HG03135 (cell line): ENCODE results near the gene SPSB3.

Source experiments
- ATAC-seq: cut with Tn5 transposase; IDR thresholded peaks from one replicate; pipeline ENCODE4 v1.9.1; 2021; ENCODE audit warnings: mild to moderate bottlenecking, moderate library complexity; ENCODE audit not compliant: unreplicated experiment

SPSB3 gene

DNA sequence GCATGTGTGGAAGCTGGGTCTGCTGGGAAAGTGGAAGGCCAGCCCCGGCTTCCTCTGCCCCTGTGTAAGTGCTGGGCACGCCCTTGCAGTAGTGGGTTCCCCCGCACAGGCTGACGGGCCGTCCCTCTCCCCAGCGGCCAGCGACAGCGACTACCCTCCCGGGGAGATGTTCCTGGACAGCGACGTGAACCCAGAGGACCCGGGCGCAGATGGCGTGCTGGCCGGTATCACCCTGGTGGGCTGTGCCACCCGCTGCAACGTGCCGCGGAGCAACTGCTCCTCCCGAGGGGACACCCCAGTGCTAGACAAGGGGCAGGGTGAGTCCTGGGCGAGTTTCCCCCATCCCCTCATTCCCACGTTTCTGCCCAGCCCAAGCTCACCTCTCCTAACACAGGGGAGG, 16.5 kb downstream of the SPSB3 start:
- ATAC-seq = no peak

DNA sequence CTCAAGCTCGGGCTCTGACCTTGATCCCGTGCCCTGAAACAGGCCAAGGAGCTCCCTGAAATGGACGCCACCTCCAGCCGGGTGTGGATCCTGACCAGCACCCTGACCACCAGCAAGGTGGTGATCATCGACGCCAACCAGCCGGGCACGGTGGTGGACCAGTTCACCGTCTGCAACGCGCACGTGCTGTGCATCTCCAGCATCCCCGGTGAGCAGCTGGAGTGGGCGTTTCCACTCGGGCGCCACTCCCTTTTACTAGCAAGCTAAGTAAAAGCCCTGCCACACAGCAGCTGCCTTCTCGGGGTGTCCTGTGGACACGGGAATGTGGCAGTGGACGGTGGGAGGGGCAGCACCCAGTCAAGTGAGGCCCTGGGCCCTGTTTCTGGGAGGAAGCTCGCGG, 17.4 kb downstream of the SPSB3 start:
- ATAC-seq = no peak

DNA sequence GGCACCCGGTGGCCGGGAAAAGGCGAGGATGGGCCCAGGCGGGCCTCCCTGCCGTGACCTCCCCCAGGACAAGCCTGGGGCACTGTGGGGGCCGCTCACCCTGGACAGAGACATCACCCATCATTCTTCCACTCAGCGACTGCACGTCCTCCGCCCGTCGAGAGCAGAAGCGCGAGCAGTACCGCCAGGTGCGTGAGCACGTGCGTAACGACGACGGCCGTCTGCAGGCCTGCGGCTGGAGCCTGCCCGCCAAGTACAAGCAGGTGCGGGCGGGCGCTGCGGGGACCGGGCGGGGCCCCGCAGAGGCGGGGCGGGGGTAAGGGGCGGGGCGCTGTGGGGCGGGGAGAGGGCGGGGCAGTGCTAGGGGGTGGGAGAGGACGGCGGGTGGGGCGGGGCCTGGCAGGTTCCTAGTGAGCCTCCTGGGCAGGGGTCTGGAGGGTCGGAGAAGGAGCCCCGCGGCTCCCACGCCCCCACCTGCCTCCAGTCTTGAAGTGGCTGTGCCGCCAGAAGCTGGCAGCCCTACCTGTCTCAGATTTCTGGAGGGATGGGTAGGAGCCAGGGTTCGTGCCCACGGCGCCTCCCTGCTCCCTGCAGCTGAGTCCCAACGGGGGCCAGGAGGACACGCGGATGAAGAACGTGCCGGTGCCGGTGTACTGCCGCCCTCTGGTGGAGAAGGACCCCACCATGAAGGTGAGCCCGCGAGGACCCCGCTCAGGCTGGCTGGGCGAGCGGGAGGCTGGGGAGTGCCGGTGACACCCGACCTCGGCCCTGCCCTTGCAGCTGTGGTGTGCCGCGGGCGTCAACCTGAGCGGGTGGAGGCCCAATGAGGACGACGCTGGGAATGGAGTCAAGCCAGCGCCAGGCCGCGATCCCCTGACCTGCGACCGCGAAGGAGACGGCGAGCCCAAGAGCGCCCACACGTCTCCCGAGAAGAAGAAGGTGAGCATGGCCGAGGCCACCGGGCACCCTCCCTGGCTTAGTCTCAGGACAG, 18.6 kb downstream of the SPSB3 start:
- no peak for ATAC-seq

DNA sequence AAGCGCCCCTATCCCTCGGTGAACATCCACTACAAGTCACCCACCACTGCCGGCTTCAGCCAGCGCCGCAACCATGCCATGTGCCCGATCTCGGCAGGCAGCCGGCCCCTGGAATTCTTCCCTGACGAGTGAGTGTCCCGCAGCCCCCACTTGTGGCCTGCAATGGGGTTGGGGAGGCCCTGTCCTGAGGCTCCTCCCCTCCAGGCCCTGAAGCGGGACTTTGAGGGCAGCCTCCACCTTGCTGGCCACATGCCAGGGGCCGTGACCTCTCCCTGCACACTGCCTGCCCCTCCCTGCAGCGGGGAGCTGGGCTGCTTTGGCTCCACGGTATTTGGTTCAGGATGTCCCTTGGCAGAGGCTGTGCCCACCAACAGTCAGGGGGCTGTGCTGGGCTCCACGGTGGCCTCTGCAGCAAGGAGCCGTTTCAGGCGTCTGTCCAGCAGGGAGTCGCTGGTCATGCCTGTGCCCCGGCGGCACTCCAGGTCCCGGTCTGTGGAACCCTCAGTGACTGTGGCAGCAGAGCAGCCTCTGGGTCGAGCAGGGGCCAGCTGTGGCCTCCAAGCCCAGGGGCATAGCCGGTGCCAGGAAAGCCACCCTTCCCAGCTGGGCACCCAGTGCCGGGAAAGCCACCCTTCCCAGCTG, 19.4 kb downstream of the SPSB3 start:
- ATAC-seq = no peak

DNA sequence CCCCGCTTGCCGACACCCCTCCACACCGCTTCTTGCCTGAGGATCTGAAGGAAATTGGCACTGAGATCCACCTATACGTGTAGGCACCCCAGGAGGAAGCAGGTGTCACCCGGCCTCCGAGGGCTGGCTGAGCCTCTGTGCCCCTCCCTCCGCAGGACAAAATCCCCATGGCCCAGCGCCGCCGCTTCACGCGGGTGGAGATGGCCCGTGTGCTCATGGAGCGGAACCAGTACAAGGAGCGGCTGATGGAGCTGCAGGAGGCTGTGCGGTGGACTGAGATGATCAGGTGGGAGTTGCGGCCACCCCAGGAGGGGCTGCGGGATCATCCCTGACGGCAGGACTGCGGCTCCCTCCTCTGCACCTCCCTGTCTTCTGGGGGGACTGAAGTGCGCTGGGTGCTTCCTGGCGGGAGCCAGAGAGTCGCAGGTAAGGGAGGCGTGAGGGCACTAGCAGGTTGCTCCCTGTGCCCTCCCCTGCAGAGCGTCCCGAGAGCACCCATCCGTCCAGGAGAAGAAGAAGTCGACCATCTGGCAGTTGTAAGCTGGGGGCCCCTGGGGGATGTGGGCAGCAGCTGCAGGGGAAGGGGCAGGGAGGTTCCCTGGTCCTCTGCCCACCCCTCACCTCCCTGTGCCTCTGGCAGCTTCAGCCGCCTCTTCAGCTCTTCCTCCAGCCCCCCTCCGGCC, 20.0 kb downstream of the SPSB3 start:
- no peak for ATAC-seq

DNA sequence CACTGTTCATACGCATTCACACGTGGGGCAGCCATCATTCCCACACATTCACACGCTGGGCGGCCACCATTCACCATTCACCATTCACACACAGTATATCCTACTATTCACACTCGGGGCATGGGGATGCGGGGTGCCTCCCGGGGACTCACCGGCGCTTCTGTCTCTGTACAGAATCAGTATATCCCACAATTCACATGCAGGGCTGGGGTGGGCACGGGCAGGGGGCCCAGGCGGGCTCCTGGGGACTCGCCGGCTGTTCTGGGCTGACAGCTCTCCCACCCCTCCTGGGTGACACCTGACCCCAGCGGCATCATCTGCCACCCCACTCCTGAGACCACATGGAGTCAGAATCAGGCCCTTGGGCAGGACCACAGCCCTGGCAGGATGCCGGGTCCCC, 20.6 kb downstream of the SPSB3 start:
- no peak for ATAC-seq

DNA sequence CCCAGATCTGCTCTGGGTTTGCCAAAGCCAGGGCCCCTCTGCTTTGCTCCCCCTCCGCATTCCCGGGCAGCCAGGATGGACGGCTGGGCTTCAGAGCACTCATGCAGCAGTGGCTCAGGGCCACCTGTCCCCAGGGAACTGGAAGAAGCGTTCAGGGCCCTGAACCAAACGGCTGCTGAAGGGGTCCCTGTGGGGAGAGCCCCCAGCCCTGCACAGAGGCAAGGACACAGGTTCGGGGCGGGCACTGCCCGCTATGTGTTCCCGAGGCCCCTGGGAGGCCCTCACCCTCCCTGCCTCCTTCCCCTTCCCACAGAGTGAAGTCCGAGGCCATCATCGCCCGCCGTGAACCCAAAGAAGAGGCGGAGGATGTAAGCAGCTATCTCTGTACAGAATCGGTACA, 21.5 kb downstream of the SPSB3 start:
- ATAC-seq = no peak

DNA sequence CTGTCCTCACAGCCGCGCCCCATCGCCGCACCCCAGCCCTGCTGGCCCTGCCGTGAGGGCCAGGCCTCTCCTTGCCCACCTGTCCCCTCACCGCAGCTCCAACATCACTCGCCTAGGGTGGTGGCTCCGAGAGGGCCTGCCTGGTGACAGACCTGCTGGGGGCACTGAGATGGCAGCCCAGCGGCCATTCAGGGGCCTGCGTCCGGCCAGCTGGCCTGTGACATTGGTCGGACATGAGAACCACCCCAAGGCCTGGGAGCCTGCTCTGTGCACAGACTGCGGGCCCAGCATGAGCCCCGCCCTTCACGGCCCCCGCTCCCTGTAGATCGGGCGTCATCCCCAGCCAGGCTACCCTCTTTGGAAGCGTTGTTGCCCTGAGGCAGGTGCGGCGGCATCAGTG, 22.9 kb downstream of the SPSB3 start:
- no peak for ATAC-seq

DNA sequence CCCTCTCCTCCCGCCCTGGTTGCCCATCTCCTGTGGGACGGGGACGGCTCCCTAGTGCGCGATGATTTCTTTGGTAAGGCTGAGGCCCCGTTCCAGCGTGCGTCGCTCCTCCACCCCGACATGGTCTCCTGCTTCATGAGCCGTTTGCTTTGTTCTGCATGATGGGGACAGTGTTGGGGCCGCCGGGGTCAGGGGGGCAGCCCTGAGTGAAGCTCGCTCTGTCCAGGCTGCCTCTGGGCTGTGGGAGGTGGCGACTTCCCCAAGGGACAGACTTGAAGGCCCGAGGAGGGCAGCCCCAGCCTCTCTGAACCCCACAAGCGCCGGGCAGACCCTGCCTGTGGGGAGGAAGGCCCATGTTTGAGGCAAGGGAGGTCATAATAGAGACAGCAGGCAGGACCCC, 23.4 kb downstream of the SPSB3 start:
- no peak for ATAC-seq

DNA sequence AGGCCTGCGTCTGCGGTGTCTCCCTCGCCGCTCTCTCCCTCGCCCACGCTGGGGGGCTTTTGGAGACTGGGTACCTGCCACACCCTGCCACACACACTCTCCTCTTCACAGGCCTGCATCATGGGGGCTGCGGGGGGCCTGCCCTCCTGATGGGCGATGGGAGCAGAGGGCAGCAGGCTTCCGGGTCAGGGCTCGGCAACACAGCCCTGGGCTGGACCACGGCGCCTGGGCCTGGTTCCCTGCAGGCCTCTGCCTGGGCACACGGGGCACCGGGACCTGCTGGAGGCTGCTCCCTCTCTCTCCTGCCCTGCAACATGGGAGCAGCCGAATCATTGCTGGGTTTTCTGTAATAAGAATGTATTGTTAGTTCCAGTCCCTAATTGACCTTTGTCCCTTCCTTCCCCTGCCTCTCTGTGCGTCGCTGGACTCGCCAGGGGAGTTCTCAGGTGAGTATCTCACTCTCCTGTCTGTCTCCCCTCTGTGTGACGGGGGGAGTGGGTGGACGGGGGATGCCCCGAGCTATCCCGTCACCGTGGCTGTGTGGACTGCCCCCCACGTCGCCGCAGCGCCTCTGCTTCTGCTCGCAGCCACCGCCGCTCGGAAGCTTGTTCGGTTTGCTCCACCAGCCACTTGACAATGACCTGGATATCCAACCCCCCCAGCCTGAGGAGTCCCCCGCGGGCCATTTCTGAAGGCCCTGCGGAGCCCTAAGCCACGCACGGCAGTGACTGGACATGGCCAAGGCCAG, 24.5 kb downstream of the SPSB3 start:
- ATAC-seq = no peak

DNA sequence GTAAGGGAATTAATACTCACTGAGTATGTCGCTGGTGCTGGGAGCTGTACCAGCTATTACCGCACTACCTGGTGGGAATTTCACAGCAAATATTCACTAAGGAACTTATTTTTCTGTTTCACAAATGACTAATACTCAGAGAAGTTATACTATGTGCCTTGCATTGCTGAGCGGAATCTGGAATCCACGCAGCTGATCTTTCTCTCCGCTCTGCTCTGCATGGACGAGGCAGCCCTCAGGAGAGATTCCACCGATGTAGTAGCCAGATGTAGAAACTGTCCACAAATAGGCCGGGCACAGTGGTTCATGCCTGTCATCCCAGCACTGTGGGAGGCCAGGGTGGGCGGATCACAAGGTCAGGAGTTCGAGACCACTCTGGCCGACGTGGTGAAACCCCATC, 28.2 kb downstream of the SPSB3 start:
- no peak for ATAC-seq

DNA sequence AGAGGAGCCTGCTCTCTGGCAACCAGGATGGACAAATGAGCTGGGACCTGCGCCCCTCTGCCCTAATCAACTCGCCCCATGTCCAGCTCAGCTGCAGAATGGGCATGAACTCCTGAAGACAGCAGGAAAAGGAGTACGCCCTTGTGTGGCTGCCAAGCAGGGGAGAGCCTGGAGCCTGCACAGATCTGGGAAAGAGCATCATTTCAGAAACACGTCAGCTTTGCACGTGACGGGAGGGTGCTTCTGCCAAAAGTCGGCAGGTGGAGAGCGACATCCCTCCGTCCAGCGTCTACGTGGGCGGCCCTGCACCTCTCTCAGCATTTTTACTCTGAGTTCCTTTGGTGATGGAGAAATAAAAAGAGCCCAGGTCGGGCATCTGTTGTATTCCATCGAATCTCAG, 29.5 kb downstream of the SPSB3 start:
- ATAC-seq = no peak

DNA sequence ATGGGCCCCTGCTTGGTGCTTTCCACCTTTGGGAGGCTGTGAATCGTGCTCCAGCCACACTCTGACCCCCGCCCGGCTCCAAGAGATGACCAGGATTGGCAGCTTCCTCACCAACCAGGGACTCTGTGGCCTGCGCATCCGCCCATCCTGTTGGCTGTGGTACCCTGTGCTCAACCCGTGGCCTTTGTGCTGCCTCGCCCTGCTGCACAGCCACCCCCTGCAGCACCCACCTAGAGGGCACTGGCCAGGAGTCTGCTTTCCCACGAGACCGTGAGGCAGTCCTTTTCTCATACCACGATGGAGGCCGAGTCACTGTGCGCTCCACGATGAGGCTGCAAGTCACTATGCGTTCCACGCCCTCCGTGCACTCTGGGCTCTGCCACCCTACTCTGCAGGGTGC, 30.4 kb downstream of the SPSB3 start:
- ATAC-seq = no peak

DNA sequence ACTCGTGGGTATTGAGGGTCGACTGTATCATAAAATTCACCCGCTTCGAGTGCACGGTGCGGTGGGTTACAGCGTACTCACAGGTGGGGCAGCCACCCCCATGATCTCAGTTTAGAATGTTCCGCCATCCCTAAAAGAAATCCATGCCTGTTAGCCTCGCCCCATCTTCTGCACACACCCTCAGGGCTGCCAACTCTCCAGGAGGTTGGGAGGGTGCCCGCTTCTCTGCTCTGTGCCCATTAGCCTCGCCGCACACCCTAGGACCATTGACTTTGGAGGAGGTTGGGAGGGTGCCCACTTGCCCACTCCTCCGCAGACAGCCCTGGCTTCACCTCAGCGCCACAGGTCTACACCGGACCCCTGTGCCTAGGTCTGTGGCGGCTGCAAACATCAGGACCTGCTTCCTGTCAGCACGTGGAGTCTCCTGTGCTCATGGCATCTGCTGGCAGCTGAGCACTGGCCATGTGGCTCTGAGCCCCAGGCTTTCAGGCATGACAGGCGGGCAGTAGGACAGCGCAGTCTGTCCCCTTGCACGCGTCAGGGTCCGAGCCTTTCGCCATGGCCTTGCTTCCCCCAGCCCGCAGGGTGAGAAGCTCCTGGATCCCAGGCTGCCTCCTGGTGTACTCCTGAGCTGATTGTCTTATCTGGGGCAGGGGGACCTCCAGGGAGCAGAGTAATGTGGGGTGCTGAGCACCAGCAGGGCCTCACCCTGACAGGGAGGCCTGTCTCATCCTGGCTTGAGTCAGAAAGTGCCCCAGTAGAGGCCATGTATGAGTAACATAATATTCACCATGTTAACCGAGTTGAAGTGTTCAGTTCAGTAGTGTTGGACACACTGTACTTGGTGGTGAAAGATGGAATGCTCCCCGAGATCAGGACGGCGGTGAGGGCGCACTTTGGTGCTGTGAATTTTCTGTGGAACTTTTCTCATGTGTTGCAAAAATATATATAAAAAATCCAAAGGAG, 32.9 kb downstream of the SPSB3 start:
- ATAC-seq = no peak

DNA sequence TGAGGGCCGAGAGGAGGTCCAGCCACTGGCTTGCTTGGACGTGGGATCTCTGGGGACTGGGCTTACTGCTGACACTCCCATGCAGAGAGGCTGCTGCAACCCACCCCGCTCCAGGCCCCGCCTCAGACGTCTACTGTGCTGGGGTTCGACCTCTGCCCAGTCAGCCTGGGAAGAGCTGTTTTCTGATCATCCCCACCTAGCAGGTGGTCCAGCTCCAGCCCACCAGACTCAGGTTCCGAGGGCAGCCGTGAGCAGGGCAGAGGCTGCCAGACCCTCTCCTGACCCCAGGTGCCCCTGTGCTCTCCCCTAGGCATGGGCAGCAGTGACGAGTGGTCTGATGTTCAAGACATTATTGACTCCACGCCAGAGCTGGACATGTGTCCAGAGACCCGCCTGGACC, 34.4 kb downstream of the SPSB3 start:
- ATAC-seq = no peak

DNA sequence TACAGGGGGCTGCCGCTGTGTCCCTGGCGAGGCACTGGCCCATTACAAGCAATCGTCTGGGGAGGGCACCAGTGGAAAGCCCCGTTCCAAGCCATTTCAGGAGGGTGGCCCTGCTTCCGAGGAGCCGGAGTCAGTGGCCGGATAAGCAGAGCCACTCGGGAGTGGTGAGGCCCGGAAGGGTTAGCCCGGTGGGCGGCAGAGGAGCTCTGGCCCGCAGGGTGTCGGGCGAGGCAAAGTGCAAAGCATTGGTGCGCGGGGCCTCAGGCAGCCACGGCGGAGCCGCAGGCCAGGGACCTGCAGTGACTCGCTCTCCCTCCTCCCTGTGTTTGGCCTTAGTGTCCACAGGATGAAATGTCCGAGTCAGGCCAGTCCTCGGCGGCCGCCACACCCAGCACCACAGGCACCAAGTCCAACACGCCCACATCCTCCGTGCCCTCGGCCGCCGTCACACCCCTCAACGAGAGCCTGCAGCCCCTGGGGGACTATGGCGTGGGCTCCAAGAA, 35.6 kb downstream of the SPSB3 start:
- ATAC-seq = no peak

DNA sequence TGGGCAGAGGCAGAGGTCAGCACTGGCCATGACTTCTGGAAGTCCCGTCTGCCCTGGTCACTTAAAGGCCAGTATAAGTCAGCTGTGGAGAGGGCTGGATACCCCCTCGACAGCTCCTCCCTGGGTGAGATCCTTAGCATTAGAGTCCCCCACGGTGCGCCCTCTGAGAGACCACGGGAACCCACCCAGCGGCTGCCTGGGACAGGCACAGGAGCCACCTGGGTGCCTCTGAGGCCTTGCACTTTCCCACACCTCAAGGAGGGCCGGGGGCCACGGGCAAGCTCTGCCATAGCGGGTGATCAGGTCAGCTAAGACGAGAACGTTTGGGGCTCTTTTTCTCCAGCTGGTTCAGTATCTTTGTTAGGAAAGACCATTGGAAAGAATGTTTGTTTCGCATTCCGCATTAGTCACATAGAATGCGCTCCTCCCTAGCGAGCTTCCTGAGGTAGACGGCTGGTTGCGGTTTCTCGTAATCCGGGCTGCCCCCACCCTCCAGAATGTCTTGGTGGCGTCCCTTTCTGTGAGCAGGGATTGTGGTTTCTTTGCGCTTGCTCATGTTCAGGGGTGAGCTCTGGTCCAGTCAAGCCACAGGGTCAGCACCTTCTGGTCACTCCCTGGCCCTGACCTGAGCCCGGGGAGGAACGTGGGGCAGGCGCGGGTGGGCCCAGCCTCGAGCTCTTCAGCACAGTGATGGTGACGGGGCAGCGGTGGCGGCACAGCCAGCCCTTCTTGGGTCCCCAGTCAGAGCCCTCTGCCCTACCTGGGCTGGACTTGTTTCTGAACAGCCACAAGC, 36.3 kb downstream of the SPSB3 start:
- ATAC-seq = no peak

DNA sequence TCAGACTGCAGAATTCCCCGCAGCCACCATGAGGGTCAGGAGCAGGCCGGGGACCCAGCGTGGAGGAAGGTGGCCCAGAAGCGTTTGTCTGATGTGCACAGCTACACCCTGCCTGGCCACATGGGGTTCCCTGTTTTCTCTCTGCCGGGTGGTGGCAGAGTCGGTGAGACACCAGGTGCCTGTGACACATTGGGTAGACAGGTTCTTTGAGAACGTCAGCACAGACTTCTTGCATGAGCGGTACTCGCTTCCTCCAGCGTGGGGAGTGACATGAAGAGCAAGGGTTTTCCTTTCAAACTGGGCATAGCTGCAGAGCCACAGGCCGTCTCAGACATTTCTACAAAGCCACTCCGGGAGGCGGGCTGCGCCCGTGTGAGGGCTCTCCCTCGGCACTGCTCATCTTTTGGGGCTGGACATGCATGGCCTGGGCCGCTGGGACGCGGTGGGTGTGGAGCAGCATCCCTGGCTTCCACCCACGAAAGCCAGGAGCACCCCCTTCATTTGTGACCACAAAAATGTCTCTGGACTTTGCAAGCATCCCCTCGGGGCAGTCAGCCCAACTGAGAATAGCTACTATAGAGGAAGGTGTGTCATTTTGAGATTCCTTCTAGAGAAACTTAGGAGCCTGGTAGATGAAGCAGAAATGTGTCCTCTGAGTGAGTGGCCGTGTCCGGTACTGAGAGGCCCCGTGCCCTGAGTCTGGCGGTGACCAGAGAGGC, 37.0 kb downstream of the SPSB3 start:
- no peak for ATAC-seq
